Uterus (tissue), 2 donors: ENCODE measurements around the gene PRAME.

Source experiments
- CTCF ChIP-seq, 4 experiments: fragments of 200-600 bp in 2 of 4; fragments of 450-650 bp in 2 of 4; sonication (generic) in 2 of 4; IDR thresholded peaks; one replicate each; pipeline ENCODE4 v1.5.1; 2016 to 2019; ENCODE audit warnings: antibody characterized with exemption in 4 of 4, mild to moderate bottlenecking in 2 of 4, moderate library complexity in 1 of 4
- POLR2A ChIP-seq, 2 donors: fragments of 450-650 bp; IDR thresholded peaks; one replicate each; pipeline ENCODE4 v1.6.1; 2016; ENCODE audit warnings: antibody characterized with exemption in 2 of 2, mild to moderate bottlenecking in 1 of 2, moderate library complexity in 1 of 2

GRCh38 chr22:22520667-22521602 is 38.1 kb downstream of the PRAME start:
- no peak for TF ChIP-seq CTCF (IDR thresholded peaks at IDR 0.05)
- no peak for TF ChIP-seq POLR2A (IDR thresholded peaks at IDR 0.05)
